ENCODE results near the gene TMEM50B. TPM values are rescaled to one million over a fixed set of nuclear protein-coding genes. Genes with fewer than 3 reads are reported as not detected.

The TMEM50B gene
- total and polyA plus RNA-seq, 2 of the 8 experiments (the other 6 are each of a cell fraction or from before 2014, with no cell fraction given), result 16.8 to 20.5 TPM

- H4K91ac ChIP-seq (replicated peaks; ENCODE audit: insufficient read length, low read length), result no peak overlapping the region
- no peak overlapping the region for H2BK120ac ChIP-seq (replicated peaks; ENCODE audit: low read depth, low read length)
- POLR2A ChIA-PET (ENCODE audit: partially characterized antibody), result interaction anchor here (1.2 to 4.9 kb wide), 3 partner anchors 13 to 56 kb away, joined by 3 to 23 read pairs (median 3); partner anchors contain the start of gene GART
- no peaks in the 10 kb centered on the region for H3K79me2 ChIP-seq (ENCODE audit: control insufficient read depth in 1 of 2, insufficient read depth in 2 of 2, low read length in 2 of 2)
- 93% methylated on average over 4 of the region's 4 CpGs; no CpG with 5 or more reads in 1 of the 2 experiments for WGBS, 2 experiments (ENCODE audit: extremely low coverage in 1 of 2, insufficient coverage in 1 of 2, insufficient read length in 1 of 2, insufficient replicate concordance in 2 of 2, low coverage in 1 of 2, low lambda C conversion rate in 2 of 2, missing lambda C conversion rate in 1 of 2)
- peaks cover 0 to 5% of the 10 kb centered on the region in 2 experiments for H4K20me1 ChIP-seq (replicated peaks in 1 of 2; ENCODE audit: control insufficient read depth in 1 of 2, insufficient read depth in 2 of 2, low read length in 2 of 2)
- H2BK12ac ChIP-seq (ENCODE audit: low read depth, low read length), result no peak overlapping the region
- no peak overlapping the region for H4K8ac ChIP-seq (ENCODE audit: extremely low read depth, insufficient read depth, low read length)
- no peak overlapping the region for H2BK20ac ChIP-seq (ENCODE audit: low read length)
- no peaks in the 10 kb centered on the region for H3K27me3 ChIP-seq (replicated peaks in 1 of 4; ENCODE audit: control insufficient read depth in 3 of 4, extremely low read depth in 1 of 4, insufficient read depth in 3 of 4, low read length in 3 of 4)
- H3K4ac ChIP-seq (replicated peaks; ENCODE audit: insufficient read length, low read depth, low read length), result no peak overlapping the region
- H3K23ac ChIP-seq (ENCODE audit: insufficient read length), result no peak overlapping the region
- no peak overlapping the region for H2AK5ac ChIP-seq (ENCODE audit: low read depth, low read length)
- no peak overlapping the region for H3K14ac ChIP-seq (ENCODE audit: insufficient read length)
- no peak overlapping the region for H3K56ac ChIP-seq (replicated peaks; ENCODE audit: insufficient read length, low read depth, low read length)
- H2BK5ac ChIP-seq (ENCODE audit: low read depth, low read length), result no peak overlapping the region
- no peak for FAIRE-seq
- no peak overlapping the region for H3K18ac ChIP-seq (ENCODE audit: extremely low read depth, low read length)
- no peak overlapping the region for H2BK15ac ChIP-seq (ENCODE audit: low read length)
- no peak overlapping the region for H3K27ac ChIP-seq (ENCODE audit: low read depth, low read length)
- no peak overlapping the region for H3K4me2 ChIP-seq (ENCODE audit: insufficient read depth in 1 of 2, low read depth in 2 of 2, low read length in 2 of 2)
- no peak overlapping the region for H2AFZ ChIP-seq (ENCODE audit: low read length)
- H3K36me3 ChIP-seq (ENCODE audit: control insufficient read depth in 2 of 4, insufficient read depth in 4 of 4, low read length in 3 of 4), result peaks cover 10 to 96% (median 65%) of the 10 kb centered on the region in 4 experiments
- H3K4me3 ChIP-seq (ENCODE audit: extremely low read depth in 1 of 4, insufficient read depth in 2 of 4, low read depth in 3 of 4, low read length in 4 of 4), result no peak overlapping the region
- no peaks in the 10 kb centered on the region for H3K9me3 ChIP-seq (ENCODE audit: insufficient read depth in 2 of 2, low read depth in 1 of 2, low read length in 1 of 2)
- no peak overlapping the region for H4K5ac ChIP-seq (ENCODE audit: insufficient read length, low read depth, low read length)
- no peaks in the 10 kb centered on the region for H3K79me1 ChIP-seq (ENCODE audit: low read depth, low read length)
- DNase-seq (ENCODE audit: low read depth in 1 of 2, low spot score in 2 of 2), result no peak
- H3K4me1 ChIP-seq (replicated peaks in 1 of 4; ENCODE audit: control insufficient read depth in 3 of 4, insufficient read depth in 4 of 4, low read length in 3 of 4), result no peaks in the 10 kb centered on the region
- CTCF ChIA-PET (ENCODE audit: partially characterized antibody), result interaction anchor here (0.6 kb wide), 1 partner anchor 37 kb away, joined by 3 read pairs; no protein-coding TSS in a partner anchor
- no peak overlapping the region for H3K9ac ChIP-seq (replicated peaks in 1 of 4; ENCODE audit: extremely low read depth in 1 of 4, low read depth in 3 of 4, low read length in 3 of 4)
- no peaks in the 10 kb centered on the region for H3K23me2 ChIP-seq (ENCODE audit: low read depth, low read length)
- no peak for TF ChIP-seq CEBPB (IDR thresholded peaks at IDR 0.05; ENCODE audit: low read depth, low read length)
- TF ChIP-seq TBP (IDR thresholded peaks at IDR 0.05; ENCODE audit: low read depth, low read length), result no peak
- TF ChIP-seq, protein P1, sequence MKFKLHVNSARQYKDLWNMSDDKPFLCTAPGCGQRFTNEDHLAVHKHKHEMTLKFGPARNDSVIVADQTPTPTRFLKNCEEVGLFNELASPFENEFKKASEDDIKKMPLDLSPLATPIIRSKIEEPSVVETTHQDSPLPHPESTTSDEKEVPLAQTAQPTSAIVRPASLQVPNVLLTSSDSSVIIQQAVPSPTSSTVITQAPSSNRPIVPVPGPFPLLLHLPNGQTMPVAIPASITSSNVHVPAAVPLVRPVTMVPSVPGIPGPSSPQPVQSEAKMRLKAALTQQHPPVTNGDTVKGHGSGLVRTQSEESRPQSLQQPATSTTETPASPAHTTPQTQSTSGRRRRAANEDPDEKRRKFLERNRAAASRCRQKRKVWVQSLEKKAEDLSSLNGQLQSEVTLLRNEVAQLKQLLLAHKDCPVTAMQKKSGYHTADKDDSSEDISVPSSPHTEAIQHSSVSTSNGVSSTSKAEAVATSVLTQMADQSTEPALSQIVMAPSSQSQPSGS (IDR thresholded peaks at IDR 0.05; ENCODE audit: low read length), result no peak
- no peak for TF ChIP-seq POLR2AphosphoS5 (IDR thresholded peaks at IDR 0.05; ENCODE audit: low read depth, low read length)
- TF ChIP-seq CBX8 (IDR thresholded peaks at IDR 0.05; ENCODE audit: borderline replicate concordance, low read depth, low read length), result no peak
- TF ChIP-seq RFX5 (IDR thresholded peaks at IDR 0.05; ENCODE audit: borderline replicate concordance, low read depth, low read length), result no peak
- no peak for TF ChIP-seq FOSL1 (IDR thresholded peaks at IDR 0.05; ENCODE audit: insufficient read depth, low read depth, low read length)
- no peak for TF ChIP-seq RBBP5 (IDR thresholded peaks at IDR 0.05; ENCODE audit: borderline replicate concordance, low read depth, low read length)
- no peak for TF ChIP-seq MAFK (IDR thresholded peaks at IDR 0.05; ENCODE audit: low read depth, low read length)
- no peak for TF ChIP-seq NRF1 (IDR thresholded peaks at IDR 0.05; ENCODE audit: low read depth, low read length)
- TF ChIP-seq BACH1 (IDR thresholded peaks at IDR 0.05; ENCODE audit: low read length), result no peak
- no peak for TF ChIP-seq EZH2 (IDR thresholded peaks at IDR 0.05; ENCODE audit: low read depth, low read length, severe bottlenecking)
- TF ChIP-seq HDAC2 (IDR thresholded peaks at IDR 0.05; ENCODE audit: borderline replicate concordance in 1 of 2, low read depth in 2 of 2, low read length in 2 of 2), result no peak
Observed at GRCh38 chr21:33511639-33512038, 31.9 kb upstream of the TMEM50B start.
